Stimulated activated naive CD8-positive, alpha-beta T cell treated with anti-CD3 and anti-CD28 coated beads, Interleukin-15, amount 100 ng/mL, for 72 hours (primary cell): Measurements from ENCODE around the gene POFUT2.
A peak's percentile ranks its signal among the peaks of the same experiment; 100 is the strongest.

Source experiments
- ATAC-seq: fragments of 150-1000 bp; cut with Tn5 transposase; 2 replicates; pipeline ENCODE4 v1.10.0; 2021; ENCODE audit warnings: mild to moderate bottlenecking, moderate library complexity
- DNase-seq, 2 donors: peaks; one replicate each; pipeline ENCODE4 v3.0.0; 2021 to 2022
- H3K27ac Mint-ChIP-seq, 2 donors: one replicate each; pipeline ENCODE4 v1.8.0; 2022; ENCODE audit warnings: mild to moderate bottlenecking in 2 of 2, mixed read lengths in 2 of 2, moderate library complexity in 2 of 2
- H3K27me3 Mint-ChIP-seq: one replicate; pipeline ENCODE4 v1.8.0; 2022; ENCODE audit warnings: mixed read lengths
- H3K4me1 Mint-ChIP-seq: one replicate; pipeline ENCODE4 v1.8.0; 2022; ENCODE audit warnings: mild to moderate bottlenecking, mixed read lengths
- H3K4me3 Mint-ChIP-seq, 2 donors: one replicate each; pipeline ENCODE4 v1.8.0; 2022; ENCODE audit warnings: mild to moderate bottlenecking in 2 of 2, mixed read lengths in 2 of 2, moderate library complexity in 1 of 2
- H3K9me3 Mint-ChIP-seq, 2 donors: one replicate each; pipeline ENCODE4 v1.8.0; 2022; ENCODE audit warnings: mixed read lengths in 2 of 2

Gene POFUT2

DNA sequence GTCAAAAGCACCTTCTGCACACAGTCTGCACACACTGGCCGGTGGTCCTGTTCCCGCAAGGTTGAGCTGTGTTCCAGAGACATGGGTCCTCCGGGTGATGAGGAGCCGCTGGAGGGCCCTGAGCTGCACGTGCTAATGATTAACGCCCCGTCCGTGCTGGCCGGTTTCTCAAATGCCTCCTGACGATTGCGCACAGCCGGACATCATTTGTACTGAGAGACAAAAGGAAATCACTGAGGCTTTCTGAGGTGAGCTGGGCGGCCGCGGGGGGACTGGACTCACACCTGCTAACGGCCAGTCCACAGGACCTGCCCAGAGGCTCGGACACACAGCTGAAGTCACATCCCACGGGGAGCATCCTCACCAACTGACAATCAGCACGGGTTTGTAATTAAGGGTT, 29.2 kb downstream of the POFUT2 start:
- no peak overlapping the region for H3K27ac Mint-ChIP-seq
- peaks cover 47% of the 10 kb centered on the region for H3K27me3 Mint-ChIP-seq
- H3K4me1 Mint-ChIP-seq = peaks cover 34% of the 10 kb centered on the region
- H3K9me3 Mint-ChIP-seq = no peaks in the 10 kb centered on the region
- no peak overlapping the region for H3K4me3 Mint-ChIP-seq
- ATAC-seq (no peak), DNase-seq (no peak)

DNA sequence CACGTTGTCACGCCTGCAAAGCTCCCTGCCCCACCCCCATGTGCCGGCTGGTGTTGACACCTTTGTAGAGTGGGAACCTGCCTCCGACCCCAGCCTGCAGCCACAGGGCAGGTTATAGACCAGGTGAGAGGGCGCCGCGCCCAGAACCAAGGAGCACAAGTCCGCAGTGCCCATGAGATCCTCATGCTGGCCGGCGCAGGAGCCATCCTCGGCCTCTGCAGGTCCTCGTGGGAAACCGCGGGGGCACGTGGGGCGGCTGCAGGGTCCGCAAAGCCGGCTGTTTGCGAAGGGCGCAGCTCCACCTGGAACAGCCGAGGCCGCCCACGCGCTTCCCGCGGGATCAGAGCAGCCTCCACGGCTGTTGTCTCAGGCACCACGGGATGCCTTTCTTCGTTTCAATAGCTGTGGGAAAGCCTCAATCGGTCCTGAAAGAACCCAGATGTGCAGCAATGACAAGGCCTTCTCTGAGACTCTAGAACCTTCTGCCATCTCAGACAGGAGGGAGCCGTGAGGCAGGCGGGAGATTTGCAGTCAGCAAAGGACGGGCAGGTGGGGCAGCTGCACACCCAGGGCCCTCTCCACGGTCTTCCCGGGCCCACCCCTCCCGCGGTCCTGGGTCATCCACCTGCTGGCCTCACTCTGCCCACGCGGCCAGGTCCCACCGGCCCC, 29.9 kb downstream of the POFUT2 start:
- H3K27me3 Mint-ChIP-seq = peaks cover 47% of the 10 kb centered on the region
- H3K27ac Mint-ChIP-seq = no peak overlapping the region
- no peak for ATAC-seq
- H3K4me1 Mint-ChIP-seq = peaks cover 34% of the 10 kb centered on the region
- no peaks in the 10 kb centered on the region for H3K9me3 Mint-ChIP-seq
- no peak overlapping the region for H3K4me3 Mint-ChIP-seq
- DNase-seq = no peak

DNA sequence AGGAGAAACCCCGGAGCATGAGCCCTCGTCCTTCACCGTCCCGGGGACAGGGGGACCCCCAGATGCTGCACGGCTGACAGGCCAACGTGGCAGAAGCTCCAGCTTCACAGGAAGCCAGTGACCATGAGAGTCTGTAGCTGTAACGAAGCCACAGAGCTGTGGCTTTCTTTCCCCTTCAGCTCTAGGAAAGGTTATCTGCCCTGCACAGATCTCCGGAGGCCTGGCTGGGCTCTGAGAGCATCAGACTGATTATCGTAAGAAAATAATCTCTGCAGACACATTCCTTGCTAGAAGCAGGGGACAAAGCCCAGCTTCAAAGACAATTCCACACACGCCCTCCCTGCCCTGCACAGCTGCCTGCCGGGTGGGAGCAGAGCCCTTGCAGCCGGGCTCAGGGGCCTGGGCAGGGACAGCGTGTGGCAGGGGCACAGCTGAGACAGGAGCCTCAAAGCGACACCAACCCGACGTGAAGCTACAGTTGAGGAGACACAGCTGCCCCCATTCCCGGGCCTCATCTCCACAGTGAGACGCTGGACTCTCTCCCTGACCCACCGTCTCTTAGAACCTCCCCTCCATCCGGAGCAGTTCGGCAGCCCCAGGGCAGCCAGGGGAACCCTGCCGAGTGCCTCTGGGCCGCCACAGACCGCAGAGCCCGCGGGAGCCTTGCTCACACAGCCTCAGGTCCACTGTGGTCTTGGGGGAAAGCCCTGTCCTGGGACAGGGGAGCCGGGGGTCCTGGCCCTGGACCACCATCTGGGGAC, 30.6 kb downstream of the POFUT2 start:
- H3K27ac Mint-ChIP-seq = no peak overlapping the region

DNA sequence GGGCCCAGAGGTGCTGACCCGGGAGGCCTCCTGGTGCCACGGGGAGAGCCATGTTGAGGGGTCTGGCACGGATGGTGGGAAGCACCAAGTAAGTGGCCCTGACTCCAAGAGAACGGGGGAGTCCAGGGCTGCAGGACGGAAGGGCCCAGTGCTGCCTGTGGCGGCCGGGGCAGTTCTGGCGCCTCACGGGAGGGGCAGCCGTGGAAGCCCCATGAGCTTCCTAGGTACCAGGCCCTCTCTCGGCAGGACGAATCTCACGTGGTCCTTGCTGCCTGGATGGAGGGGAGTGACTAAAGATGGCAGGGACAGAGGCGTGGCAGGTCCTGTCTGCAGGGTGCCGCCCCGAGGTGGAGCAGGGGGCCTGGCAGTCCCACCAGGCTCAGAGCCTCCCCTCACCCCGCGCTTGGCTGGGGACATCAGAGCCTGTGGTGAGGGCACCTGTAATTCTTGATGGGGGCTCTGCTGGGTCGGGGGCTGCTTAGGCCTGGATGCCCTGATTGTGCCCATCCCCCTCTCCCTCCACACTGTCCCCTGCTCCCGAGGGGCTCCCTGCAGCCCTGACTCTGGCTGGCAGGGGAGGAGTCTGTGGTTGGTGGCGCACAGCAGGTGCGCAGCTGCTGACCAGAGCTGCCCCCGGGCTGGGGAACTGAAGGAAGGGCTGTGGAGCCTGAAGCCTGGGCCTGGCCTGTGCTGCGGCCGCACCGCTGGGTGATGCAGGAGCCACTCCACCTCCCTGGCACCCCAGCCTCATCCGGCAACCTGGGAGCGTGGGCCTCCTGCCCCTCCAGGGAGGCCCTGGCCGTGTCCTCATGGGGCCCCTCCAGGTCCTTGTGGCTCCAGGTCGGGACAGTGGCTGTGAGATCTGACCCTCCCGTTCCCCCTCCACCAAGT, 31.4 kb downstream of the POFUT2 start:
- Mint-ChIP-seq H3K27ac (no peak overlapping the region), H3K4me1 (peaks cover 34% of the 10 kb centered on the region), H3K4me3 (peak overlapping the region in 1 of 2 donors; percentile 58), H3K9me3 (no peaks in the 10 kb centered on the region), H3K27me3 (peaks cover 47% of the 10 kb centered on the region)
- peak; percentile 53 for ATAC-seq
- DNase-seq = no peak

More for the DNA sequence above, 30.6 kb downstream of the POFUT2 start:
- H3K4me3 Mint-ChIP-seq = peak overlapping the region in 1 of 2 donors; percentile 52
- peaks cover 34% of the 10 kb centered on the region for H3K4me1 Mint-ChIP-seq
- H3K9me3 Mint-ChIP-seq = no peaks in the 10 kb centered on the region
- peaks cover 47% of the 10 kb centered on the region for H3K27me3 Mint-ChIP-seq
- ATAC-seq (peak; percentile 73), DNase-seq (no peak)

DNA sequence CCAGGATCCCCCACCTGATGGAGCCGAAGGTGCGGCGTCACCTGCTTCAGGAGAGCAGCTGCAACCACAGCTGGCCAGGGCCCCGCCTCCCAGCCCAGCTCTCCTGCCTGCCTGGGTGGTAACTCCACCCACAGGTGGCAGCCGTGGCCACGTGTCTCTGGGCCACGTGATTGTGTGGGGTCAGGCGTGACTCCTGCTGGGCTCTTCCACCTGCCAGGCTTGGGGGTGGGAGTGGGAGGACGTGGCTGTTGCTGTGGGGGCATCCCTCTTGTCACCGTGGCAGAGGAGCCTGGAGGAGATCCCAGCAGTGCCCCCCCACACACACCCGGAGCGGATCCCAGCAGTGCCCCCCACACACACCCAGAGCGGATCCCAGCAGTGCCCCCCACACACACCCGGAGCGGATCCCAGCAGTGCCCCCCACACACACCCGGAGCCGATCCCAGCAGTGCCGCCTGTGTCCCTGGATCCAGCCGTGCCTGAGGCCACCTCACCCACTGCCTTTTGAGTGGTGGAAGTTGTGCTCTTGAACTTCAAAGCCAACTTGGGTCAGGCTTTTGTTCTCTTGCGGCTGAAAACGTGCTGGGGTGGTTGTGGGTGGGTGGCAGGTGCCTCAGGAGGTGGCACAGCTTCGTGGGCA, 32.2 kb downstream of the POFUT2 start:
- Mint-ChIP-seq H3K4me3 (peak overlapping the region in 1 of 2 donors; percentile 58), H3K27me3 (peaks cover 47% of the 10 kb centered on the region), H3K9me3 (no peaks in the 10 kb centered on the region), H3K27ac (no peak overlapping the region), H3K4me1 (peaks cover 34% of the 10 kb centered on the region)
- peak; percentile 37 for ATAC-seq
- no peak for DNase-seq

DNA sequence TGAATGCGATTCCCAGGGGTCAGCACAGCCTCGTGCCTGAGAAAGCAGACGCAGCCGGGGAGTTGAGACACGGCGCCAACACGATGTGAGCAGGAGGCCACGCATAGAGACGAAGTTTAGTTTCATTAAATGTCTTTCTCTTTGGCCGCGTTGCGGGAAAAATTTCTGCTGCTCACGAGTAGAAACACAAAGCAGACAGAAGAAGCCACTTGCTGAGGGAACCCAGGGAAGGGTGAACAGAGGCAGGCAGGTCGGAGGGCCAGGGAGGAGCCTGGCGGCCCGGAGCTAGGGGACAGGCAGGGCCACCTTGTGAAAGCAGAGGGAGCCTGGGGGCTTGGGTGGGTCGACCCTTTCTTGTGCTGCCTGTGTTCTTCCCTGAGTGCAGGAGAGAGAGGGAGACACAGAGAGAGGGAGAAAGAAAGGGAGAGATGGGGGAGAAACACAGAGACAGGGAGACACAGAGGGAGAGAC, 33.2 kb downstream of the POFUT2 start:
- peak overlapping the region in 1 of 2 donors; percentile 9 for H3K27ac Mint-ChIP-seq
- no peak overlapping the region for H3K4me3 Mint-ChIP-seq
- DNase-seq (no peak), ATAC-seq (no peak)
- H3K27me3 Mint-ChIP-seq = peaks cover 47% of the 10 kb centered on the region
- no peaks in the 10 kb centered on the region for H3K9me3 Mint-ChIP-seq
- H3K4me1 Mint-ChIP-seq = peaks cover 34% of the 10 kb centered on the region

DNA sequence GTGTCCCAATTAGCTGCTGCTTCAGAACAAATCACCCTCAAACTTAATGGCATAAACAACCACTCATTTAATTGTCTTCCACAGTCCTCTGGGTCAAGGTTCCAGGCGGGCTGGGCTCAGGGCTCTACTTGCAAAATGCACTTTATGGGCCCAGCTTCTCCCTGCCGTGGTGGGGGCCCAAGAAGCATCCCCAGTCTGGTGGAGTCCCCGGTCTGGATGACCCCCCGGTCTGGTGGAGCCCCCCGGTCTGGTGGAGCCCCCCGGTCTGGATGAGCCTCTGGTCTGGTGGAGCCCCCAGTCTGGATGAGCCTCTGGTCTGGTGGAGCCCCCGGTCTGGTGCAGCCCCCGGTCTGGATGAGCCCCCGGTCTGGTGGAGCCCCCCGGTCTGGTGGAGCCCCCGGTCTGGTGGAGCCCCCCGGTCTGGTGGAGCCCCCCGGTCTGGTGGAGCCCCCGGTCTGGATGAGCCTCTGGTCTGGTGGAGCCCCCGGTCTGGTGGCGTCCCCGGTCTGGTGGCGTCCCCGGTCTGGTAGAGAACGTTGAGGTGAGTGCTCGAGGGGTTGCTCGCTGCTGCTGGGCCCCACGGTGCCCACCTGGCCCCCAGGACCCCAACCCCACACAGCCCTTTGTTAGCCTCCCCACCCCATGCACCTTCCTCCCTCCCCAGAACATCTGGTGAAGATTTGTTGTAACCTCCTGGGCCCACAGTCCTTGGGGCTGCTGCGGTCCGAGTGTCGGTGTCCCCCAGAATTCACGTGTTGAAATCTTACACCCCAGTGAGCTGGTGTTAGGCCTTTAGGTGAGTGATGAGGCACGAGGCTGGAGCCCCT, 33.8 kb downstream of the POFUT2 start:
- Mint-ChIP-seq H3K4me1 (peaks cover 34% of the 10 kb centered on the region), H3K4me3 (no peak overlapping the region), H3K9me3 (no peaks in the 10 kb centered on the region), H3K27ac (no peak overlapping the region), H3K27me3 (peaks cover 47% of the 10 kb centered on the region)
- DNase-seq (no peak), ATAC-seq (peak; percentile 8)

- H3K27me3 Mint-ChIP-seq = peaks cover 40% of the 10 kb centered on the region
- peaks cover 34% of the 10 kb centered on the region for H3K4me1 Mint-ChIP-seq
- H3K9me3 Mint-ChIP-seq = no peaks in the 10 kb centered on the region
- H3K4me3 Mint-ChIP-seq = no peak overlapping the region
- DNase-seq (no peak), ATAC-seq (no peak)
- no peak overlapping the region for H3K27ac Mint-ChIP-seq
Measured at GRCh38 chr21:45253180-45253579, 34.5 kb downstream of the POFUT2 start.

GRCh38 chr21:45252448-45252925, 35.2 kb downstream of the POFUT2 start:
- Mint-ChIP-seq H3K9me3 (no peaks in the 10 kb centered on the region), H3K27me3 (peaks cover 38% of the 10 kb centered on the region), H3K27ac (no peak overlapping the region), H3K4me3 (no peak overlapping the region), H3K4me1 (peaks cover 33% of the 10 kb centered on the region)
- no peak for ATAC-seq
- no peak for DNase-seq

GRCh38 chr21:45251635-45252447, 35.9 kb downstream of the POFUT2 start:
- no peaks in the 10 kb centered on the region for H3K9me3 Mint-ChIP-seq
- no peak overlapping the region for H3K4me3 Mint-ChIP-seq
- DNase-seq = no peak
- no peak for ATAC-seq
- H3K4me1 Mint-ChIP-seq = peaks cover 26% of the 10 kb centered on the region
- peaks cover 34% of the 10 kb centered on the region for H3K27me3 Mint-ChIP-seq
- H3K27ac Mint-ChIP-seq = no peak overlapping the region

- H3K9me3 Mint-ChIP-seq = no peaks in the 10 kb centered on the region
- peaks cover 19% of the 10 kb centered on the region for H3K4me1 Mint-ChIP-seq
- no peak overlapping the region for H3K27ac Mint-ChIP-seq
- DNase-seq (no peak), ATAC-seq (no peak)
- H3K4me3 Mint-ChIP-seq = no peak overlapping the region
- H3K27me3 Mint-ChIP-seq = peaks cover 29% of the 10 kb centered on the region
Measured at GRCh38 chr21:45250914-45251634, 36.6 kb downstream of the POFUT2 start.

GRCh38 chr21:45250272-45250671, 37.4 kb downstream of the POFUT2 start:
- no peaks in the 10 kb centered on the region for H3K9me3 Mint-ChIP-seq
- H3K4me1 Mint-ChIP-seq = peaks cover 11% of the 10 kb centered on the region
- ATAC-seq (no peak), DNase-seq (no peak)
- H3K27ac Mint-ChIP-seq = no peak overlapping the region
- peaks cover 21% of the 10 kb centered on the region for H3K27me3 Mint-ChIP-seq
- H3K4me3 Mint-ChIP-seq = no peak overlapping the region

DNA sequence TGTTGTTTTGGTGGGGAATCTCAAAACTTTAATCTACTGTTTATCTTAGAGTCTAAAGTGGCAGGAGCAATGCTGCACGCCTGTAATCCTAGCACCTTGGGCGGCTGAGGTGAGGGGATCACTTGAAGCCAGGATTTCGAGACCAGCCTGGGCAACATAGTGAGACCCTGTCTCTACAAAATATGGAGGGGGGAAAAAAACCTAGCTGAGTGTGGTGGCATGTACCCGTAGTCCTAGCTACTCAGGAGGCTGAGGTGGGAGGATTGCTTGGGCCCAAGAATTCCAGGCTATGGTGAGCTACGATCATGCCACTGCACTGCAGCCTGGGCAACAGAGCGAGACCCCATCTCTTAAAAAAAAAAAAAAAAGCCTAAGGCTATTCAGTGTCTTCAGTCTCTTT, 38.1 kb downstream of the POFUT2 start:
- peaks cover 16% of the 10 kb centered on the region for H3K27me3 Mint-ChIP-seq
- peaks cover 1 to 2% of the 10 kb centered on the region in 2 donors for H3K9me3 Mint-ChIP-seq
- DNase-seq (no peak), ATAC-seq (no peak)
- no peak overlapping the region for H3K27ac Mint-ChIP-seq
- H3K4me1 Mint-ChIP-seq = peaks cover 4% of the 10 kb centered on the region
- H3K4me3 Mint-ChIP-seq = no peak overlapping the region
